Measurements from ENCODE around the gene UBR1.
A peak's percentile ranks its signal among the peaks of the same experiment; 100 is the strongest.

The UBR1 gene

DNA sequence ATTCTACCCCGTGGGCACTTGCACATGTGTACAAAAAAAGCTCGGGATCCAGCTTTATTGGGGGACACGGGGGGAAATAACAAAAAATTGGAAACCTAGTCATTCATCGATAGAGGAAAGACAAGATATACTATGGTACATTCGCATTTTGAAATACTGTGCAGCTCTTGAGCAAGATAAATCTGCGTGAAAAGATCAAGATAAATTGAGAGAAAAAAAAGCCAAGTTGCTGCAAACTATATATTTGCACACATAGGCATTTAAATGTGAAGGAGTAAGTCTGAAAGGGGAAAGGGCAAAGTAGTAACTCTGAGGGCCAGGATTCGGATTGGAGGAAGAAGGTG is 620 bp upstream of the UBR1 start:
- no peak for DNase-seq

DNA sequence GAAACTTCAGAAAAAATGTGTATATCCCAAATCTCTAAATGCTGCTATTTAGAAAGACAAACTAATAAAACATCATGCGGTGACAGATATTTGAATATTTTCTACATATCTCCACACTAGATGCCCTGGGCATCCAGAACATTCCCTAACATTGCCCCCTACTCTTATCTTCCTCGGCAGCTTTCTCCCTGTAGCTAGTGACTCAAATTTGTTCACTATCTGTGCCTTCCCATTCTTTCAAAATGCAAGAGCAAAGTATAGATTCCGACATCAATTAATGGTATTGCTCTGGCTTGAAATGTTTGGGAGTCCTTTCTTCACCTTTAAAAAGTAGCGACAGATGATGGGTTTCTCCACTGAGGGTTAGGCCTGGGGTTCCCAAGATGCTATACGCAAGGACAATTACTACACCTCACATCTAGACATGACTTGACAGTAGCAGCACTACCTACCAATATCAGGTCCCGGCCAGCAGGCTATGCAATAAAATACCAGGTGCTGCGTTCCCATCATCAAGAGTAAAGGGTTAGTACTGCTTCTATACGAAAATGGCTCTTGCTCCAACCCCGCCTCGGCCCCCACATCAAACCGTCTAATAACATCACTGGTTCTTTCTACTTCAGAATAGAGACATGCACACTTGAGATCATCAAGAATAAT is 631 bp downstream of the UBR1 start:
- DNase-seq: no peak

DNA sequence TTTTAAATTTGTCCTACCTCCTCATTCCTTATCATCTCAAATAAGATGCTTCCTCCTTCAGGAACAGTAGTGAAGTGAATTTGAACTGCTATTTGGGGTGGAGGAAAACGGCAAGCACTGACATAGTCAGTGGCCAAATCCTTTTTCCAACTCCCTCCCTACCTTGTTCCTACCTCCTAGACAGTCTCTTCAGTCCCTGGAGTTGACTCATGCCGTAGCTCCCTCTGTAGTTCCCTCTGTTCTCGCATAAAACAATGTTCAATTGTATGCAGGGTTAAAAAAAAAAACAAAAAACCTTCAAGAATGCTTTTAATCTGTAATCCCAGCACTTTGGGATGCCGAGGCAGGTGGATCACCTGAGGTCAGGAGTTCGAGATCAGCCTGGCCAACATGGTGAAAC is 1.4 kb downstream of the UBR1 start:
- DNase-seq: no peak

DNA sequence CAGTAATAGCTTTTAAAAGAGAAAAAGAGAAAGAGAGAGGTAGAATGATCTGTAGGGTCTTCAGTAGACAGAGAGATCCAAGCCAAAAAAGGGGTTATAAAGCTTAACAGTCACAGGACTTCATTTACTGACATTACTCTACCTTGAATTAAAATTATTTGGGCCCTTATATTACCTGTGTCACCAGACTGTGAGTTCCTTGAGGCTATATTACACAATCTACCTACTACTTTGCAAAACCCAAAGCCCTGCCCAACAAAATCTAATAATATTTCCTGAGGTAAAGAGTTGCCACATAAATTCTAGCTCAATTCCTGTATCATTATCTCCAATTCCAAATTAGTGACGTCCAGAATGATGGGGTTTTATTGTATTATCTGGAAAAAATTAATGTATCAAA is 1.9 kb downstream of the UBR1 start:
- no peak for DNase-seq

DNA sequence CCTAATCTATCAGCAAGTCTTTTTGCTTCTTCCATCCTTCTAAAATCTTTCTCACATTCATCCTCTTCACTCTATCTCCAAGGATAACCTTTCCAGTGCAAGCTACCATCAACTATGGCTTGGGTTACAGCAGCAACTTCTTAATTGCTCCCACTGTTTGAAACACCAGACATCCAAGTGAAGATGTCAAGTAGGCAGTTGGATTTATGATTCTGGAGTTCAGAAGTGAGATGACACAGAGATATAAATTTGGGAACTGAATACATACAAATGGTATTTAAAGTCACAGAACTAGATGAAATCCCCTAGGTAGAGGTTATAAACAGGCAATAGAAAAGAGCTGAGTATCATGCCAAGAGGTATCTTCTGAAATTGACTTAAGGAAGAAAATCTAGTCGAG is 3.7 kb downstream of the UBR1 start:
- DNase-seq: no peak

DNA sequence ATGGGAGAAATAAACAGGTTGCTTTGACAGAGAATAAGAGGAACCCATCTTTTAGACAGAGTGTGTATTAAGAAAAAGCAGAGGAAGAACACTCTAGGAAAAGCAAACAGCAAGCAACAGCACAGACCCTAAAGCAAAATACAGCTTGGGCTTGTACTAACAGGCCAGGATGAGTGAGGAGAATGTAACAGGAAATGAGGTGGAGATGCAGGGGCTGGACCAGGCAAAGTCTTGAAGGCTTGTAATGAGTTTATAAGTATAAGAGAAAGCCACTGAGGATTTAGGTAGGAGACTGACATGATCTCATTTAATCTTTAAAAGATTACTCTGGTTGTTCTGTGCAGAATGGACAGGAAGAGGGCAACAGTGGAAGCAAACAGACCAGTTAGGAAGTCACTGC is 4.9 kb downstream of the UBR1 start:
- DNase-seq: no peak

DNA sequence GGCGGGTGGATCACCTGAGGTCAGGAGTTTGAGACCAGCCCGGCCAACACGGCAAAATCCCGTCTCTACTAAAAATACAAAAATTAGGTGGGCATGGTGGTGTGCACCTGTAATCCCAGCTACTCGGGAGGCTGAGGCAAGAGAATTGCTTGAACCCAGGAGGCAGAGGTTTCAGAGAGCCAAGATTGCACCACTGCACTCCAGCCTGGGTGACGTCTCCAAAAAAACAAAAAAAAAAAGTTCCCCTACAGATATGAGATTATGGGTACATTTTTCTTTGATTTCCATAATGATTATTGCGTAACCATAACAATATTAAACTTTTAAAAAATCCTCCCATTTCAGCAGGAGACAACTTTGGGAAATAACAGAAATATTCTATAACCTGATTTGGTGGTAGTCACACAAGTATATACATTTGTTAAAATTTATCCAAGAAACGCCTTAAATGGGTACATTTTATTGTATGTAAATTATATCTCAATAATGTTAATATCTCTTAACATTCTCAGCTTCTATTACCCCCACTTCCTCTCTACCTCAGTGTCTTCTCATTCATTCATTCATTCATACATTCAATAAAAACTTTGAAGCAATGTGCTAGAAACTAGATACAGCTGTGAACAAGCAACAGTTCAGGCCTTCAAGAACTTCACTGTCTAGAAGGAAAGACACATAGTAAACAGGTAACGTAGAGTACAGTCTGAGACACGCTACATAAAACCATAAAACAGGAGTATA is 6.6 kb downstream of the UBR1 start:
- no peak for DNase-seq

DNA sequence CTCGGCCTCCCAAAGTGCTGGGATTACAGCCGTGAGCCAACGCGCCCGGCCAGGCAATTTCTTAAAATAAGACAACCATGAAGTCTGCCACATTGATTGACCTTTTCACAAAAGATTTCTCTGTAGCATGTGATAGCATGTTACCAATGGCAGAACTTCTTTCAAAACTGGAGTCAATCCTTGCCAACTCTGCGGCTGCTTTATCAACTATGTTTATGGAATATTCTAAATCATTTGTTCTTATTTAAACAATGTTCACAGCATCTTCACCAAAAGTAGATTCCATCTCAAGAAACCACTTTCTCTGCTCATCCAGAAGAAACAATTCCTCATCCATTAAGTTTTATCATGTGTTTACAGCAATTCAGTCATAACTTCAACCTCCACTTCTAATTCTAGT is 9.4 kb downstream of the UBR1 start:
- no peak for DNase-seq

DNA sequence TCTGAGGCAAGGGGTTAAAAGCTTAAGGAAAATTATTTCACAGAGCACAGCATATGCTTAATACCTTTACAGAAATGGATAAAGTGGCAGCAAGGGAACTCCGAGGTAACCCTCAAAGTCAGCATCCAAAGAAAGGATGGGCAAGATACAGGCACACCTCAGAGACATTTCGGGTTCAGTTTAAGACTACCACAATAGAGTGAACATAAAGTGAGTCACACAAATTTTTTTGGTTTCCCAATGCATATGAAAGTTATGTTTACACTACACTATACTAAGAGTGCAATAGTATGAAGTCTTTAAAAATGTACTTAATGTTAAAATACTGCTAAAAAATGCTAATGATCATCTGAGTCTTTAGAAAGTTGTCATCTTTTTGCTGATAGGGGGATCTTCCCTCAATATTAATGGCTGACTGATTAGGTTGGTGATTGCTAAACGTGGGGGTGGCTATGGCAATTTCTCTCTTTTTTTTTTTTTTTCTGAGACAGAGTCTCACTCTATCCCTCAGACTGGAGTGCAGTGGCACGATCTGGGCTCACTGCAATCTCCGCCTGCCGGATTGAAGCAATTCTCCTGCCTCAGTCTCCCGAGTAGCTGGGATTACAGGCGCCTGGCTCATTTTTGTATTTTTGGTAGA is 10.0 kb downstream of the UBR1 start:
- DNase-seq: peak; percentile 49

DNA sequence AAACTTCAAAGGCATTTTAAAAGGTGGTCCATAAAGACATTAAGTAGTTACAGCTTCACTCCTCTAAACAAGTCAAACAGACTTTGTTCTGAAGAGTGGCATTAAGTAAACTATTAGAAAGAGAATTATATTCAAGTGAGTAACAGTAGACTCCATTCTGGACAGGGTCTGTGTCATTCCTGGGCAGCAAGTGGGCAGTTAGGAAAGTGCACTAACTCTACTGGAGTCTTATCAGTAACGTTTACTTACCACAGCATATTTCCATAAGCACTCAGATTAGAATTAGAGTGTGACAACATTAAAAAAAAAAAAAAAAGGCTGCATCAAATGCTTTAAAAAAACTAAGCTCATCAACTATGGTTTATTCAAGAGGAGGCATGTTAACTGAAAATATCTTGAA is 10.6 kb downstream of the UBR1 start:
- DNase-seq: peak; percentile 18

DNA sequence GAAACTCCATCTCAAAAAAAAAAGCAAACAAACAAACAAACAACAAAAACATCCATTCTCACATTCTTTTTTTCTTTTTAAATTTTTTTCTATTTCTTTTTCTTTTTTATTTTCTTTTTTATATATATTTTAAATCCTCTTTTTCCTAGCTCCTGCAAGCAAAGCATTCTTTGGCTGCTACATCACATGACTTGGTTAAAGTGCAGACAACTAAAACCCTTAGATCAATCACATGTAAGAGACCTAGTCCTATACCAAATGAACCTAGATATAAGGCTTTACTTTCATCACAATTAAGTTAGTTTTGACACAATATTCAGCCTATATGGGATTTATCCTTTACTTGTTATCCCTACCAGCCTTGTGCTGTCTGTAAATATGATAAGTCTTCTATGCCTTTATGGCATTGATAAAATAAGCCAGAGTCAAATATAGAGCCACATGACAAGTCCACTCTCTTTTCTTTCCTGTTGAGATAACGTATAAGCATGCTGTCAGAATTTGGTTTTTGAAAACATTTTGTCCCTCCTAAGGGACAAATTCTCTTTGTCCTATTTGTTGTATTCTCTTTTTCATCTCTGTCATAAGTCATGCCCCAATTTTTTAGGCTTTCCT is 11.3 kb downstream of the UBR1 start:
- no peak for DNase-seq

DNA sequence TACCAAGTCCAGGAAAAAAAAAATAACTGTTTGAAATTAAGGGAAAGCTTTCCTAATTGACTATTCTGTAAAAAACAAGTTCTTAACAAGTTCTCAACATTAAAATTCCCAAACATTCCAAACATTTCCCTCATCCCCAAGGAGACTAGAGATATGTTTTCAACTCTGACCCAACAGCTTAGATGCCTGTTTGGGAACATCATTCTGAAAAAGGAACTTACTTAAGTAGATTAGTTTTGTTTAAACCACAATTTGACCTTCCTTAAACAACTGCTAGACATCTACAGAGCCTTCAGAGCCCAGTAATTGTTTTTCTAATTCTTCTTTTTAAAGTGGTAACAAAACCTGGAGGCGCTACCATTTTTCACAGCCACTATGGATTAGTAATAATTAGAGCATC is 12.8 kb downstream of the UBR1 start:
- peak; percentile 63 for DNase-seq

DNA sequence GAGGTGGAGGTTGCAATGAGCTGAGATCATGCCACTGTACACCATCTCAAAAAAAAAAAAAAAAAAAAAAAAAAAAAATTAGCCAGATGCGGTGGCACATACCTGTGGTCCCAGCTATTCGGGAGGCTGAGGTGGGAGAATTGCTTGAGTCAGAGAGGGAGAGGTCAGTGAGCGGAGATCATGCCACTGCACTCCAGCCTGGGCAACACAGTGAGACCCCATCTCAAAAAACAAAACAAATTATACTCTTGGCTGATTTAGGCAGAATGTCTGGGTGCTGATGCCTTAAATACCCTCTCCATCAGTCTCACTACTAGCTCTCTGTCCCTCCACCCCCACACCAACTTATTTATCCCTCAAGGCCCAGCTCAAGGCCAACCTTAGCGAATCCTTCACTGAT is 14.0 kb downstream of the UBR1 start:
- DNase-seq: no peak

DNA sequence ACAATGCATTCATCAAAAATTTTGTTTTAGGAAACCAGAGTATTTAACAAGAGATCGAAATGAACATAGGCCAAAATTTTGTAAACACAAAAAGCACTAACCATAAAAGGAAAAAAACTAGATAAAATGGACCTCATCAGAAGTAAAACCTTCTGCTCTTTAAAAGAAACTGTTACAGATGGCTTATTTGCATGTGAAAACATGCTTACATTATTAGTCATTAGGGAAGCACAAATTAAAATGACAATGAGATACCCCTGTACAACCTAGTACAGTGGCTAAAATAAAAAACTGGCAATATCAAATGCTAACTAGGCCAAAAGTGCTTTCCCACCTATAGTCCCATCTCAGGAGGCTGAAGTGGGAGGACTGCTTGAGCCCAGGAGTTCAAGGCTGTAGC is 19.3 kb downstream of the UBR1 start:
- DNase-seq: peak; percentile 36

DNA sequence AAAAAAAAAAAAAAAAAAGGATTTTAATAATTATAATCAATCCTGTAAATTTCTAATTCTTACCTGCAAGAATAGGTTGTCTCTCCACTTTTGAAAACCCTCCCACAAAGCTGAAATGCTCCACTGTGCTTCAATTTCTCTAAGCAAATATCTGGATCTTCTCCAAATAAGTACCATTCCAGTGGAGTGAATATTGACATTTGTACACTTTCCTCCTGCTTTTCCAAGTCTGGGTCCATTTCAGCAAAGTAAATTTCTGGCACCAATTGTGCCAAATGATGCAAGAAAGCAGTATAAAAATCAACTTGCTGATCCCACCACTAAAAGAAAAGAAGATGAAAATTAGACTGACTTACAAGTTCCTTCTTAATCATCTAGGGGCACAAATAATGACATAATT is 19.9 kb downstream of the UBR1 start:
- DNase-seq: peak; percentile 38

DNA sequence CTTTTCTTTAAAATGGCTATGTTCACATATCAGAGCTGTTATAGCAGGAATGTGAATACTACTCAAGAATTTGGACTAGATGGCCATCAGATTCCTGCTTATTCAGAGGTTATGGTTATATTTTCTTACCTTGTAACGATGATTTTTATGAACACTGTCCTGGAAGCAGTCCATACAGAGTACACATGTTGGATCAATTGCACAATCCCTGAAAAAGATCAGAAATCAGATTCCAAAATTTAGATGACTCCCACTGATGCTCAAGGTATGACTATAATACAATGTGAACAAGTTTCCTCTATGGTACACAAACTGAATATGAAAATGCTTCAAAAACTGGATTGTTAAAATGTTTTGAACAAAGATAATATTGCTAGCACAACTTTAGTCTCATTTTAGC is 23.3 kb downstream of the UBR1 start:
- no peak for DNase-seq

DNA sequence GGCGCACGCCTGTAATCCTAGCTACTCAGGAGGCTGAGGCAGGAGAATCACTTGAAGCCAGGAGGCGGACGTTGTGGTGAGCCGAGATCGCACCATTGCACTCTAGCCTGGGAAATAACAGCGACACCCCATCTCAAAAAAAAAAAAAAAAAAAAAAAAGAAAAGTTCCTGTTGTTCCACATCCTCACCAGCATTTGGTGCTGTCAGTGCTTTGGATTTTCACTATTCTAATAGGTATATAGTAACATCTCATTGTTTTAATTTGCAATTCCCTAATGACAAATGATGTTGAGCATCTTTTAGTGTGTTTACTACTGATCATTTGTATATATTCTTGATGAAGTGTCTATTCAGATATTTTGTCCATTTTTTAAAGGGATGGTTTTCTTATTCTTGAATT is 24.6 kb downstream of the UBR1 start:
- no peak for DNase-seq

DNA sequence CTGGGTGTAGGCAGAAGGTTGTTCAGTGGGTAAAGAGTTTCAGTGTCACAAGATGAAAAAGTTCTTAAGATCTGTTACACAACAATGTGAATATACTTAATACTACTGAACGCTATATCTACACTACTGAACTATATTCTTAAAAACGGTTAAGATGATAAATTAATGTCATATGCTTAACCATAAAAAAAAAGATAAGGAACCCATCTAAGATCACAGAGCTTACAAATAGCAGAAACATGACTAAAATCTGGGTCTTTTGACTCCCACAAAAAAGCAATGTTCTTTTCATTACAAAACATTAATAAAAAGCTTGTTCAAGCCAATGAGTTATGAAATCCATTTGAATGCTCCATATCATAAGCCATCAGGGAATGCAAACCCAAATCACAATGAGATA is 34.4 kb downstream of the UBR1 start:
- no peak for DNase-seq

DNA sequence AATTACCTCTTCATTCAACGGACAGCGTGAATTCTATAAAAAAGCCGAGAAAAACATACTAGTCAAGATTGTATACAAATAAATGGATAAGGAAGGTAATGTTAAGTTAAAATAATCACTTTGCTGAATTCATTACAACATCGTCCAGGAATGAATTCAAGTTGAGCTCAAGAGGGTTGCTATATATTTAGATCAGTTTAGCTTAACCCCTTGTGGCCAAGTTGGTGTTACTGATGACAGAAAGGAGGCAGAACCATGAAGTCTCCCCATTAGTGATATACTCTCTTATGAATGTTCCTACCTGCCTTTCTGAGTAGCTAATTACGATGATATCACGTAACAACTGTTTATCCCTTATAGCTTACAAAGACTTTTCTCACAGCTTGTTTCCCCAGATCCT is 34.9 kb downstream of the UBR1 start:
- DNase-seq: no peak

DNA sequence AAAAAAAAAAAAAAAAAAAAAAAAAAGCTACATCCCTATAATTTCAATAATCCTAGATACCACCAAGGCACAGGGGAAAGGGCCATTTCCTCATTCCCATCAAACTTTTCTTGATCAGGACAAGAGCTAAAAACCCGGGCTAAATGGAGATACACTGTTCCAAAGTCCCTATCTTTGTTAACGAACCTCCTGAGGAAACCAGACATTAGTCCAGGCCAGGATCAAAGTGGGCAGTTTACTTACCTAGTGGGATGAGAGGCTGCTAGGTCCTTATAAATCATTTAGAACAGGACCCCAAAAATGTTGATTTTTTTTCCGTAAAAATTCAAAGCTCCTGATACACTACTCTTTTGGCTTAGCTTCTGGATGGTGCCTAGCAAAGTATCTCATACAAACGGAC is 35.6 kb downstream of the UBR1 start:
- DNase-seq: no peak

DNA sequence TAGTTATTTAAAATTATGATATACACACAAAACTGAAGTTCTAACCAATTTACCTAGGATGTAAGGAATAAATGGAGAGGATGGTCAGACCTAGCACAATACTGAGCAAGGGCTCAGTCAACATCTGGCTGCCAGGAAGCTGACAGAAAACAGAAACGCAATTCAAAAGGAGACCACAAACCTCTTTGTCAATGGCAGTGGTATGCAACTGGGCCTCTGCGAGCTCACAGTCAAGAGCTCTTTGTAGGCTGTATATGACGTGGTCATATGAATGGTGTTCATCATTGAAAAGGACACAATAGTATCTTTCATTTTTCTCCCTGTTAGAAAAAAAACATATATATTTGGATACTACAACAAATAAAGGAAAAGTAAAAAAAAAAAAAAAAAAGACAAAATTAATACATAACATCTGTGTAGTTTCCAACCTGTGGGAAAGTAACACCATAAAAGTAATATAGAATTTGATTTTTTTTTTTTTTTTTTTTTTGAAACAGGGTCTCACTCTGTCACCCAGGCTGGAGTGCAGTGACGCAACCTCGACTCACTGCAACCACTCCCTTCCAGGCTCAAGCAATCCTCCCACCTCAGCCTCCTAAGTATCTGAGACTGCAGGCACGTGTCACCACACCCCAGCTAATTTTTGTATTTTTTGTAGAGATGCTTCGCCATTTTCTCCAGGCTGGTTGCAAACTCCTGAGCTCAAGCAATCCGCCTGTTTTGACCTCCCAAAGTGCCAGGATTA is 37.9 kb downstream of the UBR1 start:
- DNase-seq: peak; percentile 63

DNA sequence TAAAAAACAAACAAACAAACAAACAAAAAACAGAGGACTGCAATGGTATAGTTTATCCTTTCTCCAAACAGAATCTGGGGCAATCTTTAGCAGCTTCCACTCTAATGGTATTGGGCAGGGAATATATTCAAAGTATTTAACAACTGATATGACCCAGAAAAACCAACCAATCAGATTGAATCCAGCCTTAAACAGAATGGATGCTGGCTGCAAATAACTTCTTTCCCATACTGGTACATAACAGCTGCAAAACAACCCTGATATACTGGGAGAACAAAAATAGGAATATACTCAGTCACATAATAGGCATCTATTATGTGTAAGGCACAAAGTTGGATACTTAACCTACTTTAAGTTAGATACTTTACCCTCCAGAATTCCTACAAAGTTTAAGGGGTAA is 49.1 kb downstream of the UBR1 start:
- DNase-seq: no peak

DNA sequence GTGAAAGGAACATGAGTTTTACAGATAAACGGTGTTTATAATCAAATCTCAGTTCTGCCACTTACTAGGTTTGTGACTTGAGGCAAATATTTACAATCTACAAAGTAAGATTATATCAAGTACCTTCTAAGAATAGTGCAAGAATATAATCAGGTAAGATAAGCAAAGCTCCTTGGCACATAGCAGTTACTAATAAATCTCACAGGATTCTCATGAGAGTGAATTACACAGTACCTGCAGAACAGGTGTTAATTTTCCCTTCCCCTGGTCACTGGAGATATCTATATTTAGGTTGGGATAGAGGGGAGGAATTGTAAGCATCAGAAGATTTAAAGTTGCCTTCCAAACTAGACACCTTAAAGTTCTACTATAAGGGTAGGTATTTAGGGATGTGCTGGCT is 53.0 kb downstream of the UBR1 start:
- DNase-seq: no peak

DNA sequence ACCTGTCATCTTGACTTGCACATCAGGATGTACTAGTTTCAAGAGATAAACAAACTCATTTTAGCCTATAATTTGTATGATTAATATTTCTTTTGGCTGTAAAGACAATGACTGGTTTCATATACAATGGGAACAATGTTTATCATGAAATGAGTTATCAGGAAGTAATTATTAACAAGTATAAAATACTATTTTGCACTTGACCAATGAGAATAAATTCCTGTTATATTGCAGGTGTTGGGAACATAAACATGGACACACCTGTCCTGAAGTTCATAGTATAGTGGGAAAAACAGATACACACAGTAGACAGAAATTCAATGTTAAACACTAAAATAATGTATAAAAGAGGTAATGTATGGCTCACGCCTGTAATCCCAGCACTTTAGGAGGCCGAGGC is 56.9 kb downstream of the UBR1 start:
- DNase-seq: no peak

Data from fibroblast of skin of right biceps (primary cell).